ENCODE measurements around the gene MAGI2.
"Not testable (repeated sequence)": the region's sequence is repeated elsewhere in the genome, so short reads cannot be mapped to it uniquely, and the experiment has no call there.

MAGI2 gene

GRCh38 chr7:78317371-78317770 lies 1136.1 kb downstream of the MAGI2 start:
- DNase-seq: no peak

GRCh38 chr7:78316110-78316509 lies 1137.4 kb downstream of the MAGI2 start:
- DNase-seq: no peak

- no peak for DNase-seq
Observed at GRCh38 chr7:78315119-78315518, 1138.3 kb downstream of the MAGI2 start.

GRCh38 chr7:78311181-78311580 lies 1142.3 kb downstream of the MAGI2 start:
- no peak for DNase-seq

GRCh38 chr7:78307892-78308291 lies 1145.6 kb downstream of the MAGI2 start:
- DNase-seq: no peak

- DNase-seq: no peak
Observed at GRCh38 chr7:78306634-78307033, 1146.8 kb downstream of the MAGI2 start.

- no peak for DNase-seq
Observed at GRCh38 chr7:78301407-78301806, 1152.1 kb downstream of the MAGI2 start.

- DNase-seq: no peak
Observed at GRCh38 chr7:78299088-78299487, 1154.4 kb downstream of the MAGI2 start.

GRCh38 chr7:78296644-78297371 lies 1156.7 kb downstream of the MAGI2 start:
- no peak for DNase-seq

- DNase-seq: no peak
Observed at GRCh38 chr7:78296046-78296597, 1157.3 kb downstream of the MAGI2 start.

GRCh38 chr7:78289471-78289870 lies 1164.0 kb downstream of the MAGI2 start:
- DNase-seq: not testable (repeated sequence)

GRCh38 chr7:78284945-78285344 lies 1168.5 kb downstream of the MAGI2 start:
- DNase-seq: no peak

GRCh38 chr7:78280276-78280675 lies 1173.2 kb downstream of the MAGI2 start:
- no peak for DNase-seq

GRCh38 chr7:78279457-78279856 lies 1174.0 kb downstream of the MAGI2 start:
- DNase-seq: no peak

GRCh38 chr7:78279032-78279431 lies 1174.4 kb downstream of the MAGI2 start:
- DNase-seq: no peak

- DNase-seq: no peak
Observed at GRCh38 chr7:78267141-78267540, 1186.3 kb downstream of the MAGI2 start.

- no peak for DNase-seq
Observed at GRCh38 chr7:78265486-78265885, 1188.0 kb downstream of the MAGI2 start.

GRCh38 chr7:78265071-78265470 lies 1188.4 kb downstream of the MAGI2 start:
- DNase-seq: no peak

- DNase-seq: no peak
Observed at GRCh38 chr7:78264105-78264504, 1189.4 kb downstream of the MAGI2 start.

GRCh38 chr7:78261739-78262138 lies 1191.7 kb downstream of the MAGI2 start:
- DNase-seq: no peak

GRCh38 chr7:78261302-78261701 lies 1192.2 kb downstream of the MAGI2 start:
- no peak for DNase-seq

GRCh38 chr7:78260826-78261225 lies 1192.6 kb downstream of the MAGI2 start:
- no peak for DNase-seq

- no peak for DNase-seq
Observed at GRCh38 chr7:78254726-78255055, 1198.8 kb downstream of the MAGI2 start.

GRCh38 chr7:78253850-78254725 lies 1199.4 kb downstream of the MAGI2 start:
- no peak for DNase-seq

Data from activated T-cell treated with anti-CD3 and anti-CD28 coated beads, Interleukin-2, amount 50 U/mL, for 48 hours (primary cell).